H1 (cell line): ENCODE results near the gene MUC7. TPM values are rescaled to one million over a fixed set of nuclear protein-coding genes. Genes with fewer than 3 reads are reported as not detected.

Source experiments
- CTCF ChIA-PET: fragments of 300-600 bp; sonication (Branson Sonifier 250); formaldehyde crosslinking; loops from one replicate; lab custom pipeline; 2021; ENCODE audit not compliant: partially characterized antibody; lab: Charles Lee
- POLR2A ChIA-PET: fragments of 300-600 bp; sonication (Branson Sonifier 250); formaldehyde crosslinking; loops from one replicate; lab custom pipeline; 2021; ENCODE audit warnings: inconsistent platforms; ENCODE audit not compliant: partially characterized antibody; lab: Charles Lee
- DNase-seq, 2 experiments: peaks; one replicate each; pipeline versions ENCODE4 v3.0.0 to v3.0.0-alpha.2; 2010 to 2022; ENCODE audit warnings: low spot score in 2 of 2, low read depth in 1 of 2, mixed read lengths in 1 of 2
- FAIRE-seq: peaks from 2 replicates; lab custom pipeline; 2011; peaks lifted over from hg19 to GRCh38; lab: Jason Lieb, UNC
- H2AFZ ChIP-seq: 2 replicates; pipeline ENCODE4 v1.8.1; 2012; ENCODE audit warnings: low read length, inconsistent platforms
- H2AK5ac ChIP-seq: 2 replicates; pipeline ENCODE4 v1.6.1; 2013; ENCODE audit warnings: low read depth, low read length
- H2BK120ac ChIP-seq: replicated peaks from 2 replicates; pipeline ENCODE3; 2013; ENCODE audit warnings: low read depth, low read length, inconsistent platforms
- H2BK12ac ChIP-seq: 2 replicates; pipeline ENCODE4 v1.6.1; 2013; ENCODE audit warnings: low read depth, low read length
- H2BK15ac ChIP-seq: 2 replicates; pipeline ENCODE4 v1.6.1; 2013; ENCODE audit warnings: low read length
- H2BK20ac ChIP-seq: 2 replicates; pipeline ENCODE4 v1.6.1; 2013; ENCODE audit warnings: low read length
- H2BK5ac ChIP-seq: 2 replicates; pipeline ENCODE4 v1.6.1; 2013; ENCODE audit warnings: low read depth, low read length
- H3K14ac ChIP-seq: 2 replicates; pipeline ENCODE4 v1.6.1; 2013; ENCODE audit warnings: inconsistent platforms; ENCODE audit not compliant: insufficient read length
- H3K18ac ChIP-seq: 2 replicates; pipeline ENCODE4 v1.6.1; 2013; ENCODE audit warnings: low read length; ENCODE audit errors: extremely low read depth
- H3K23ac ChIP-seq: 2 replicates; pipeline ENCODE4 v1.6.1; 2013; ENCODE audit warnings: inconsistent platforms; ENCODE audit not compliant: insufficient read length
- H3K23me2 ChIP-seq: 2 replicates; pipeline ENCODE4 v1.6.1; 2013; ENCODE audit warnings: low read depth, low read length
- H3K27ac ChIP-seq: 2 replicates; pipeline ENCODE4 v1.6.1; 2011; ENCODE audit warnings: low read depth, low read length, inconsistent platforms
- H3K27me3 ChIP-seq, 4 experiments: replicated peaks in 1 of 4; 1 replicate in 1 of 4; 2 replicates in 3 of 4; pipeline versions ENCODE4 v1.6.1 to v1.8.1; 2011 to 2013; ENCODE audit warnings: low read length in 3 of 4, mild to moderate bottlenecking in 3 of 4, inconsistent platforms in 2 of 4, mixed read lengths in 2 of 4, moderate library complexity in 1 of 4; ENCODE audit not compliant: control insufficient read depth in 3 of 4, insufficient read depth in 3 of 4; ENCODE audit errors: extremely low read depth in 1 of 4
- H3K36me3 ChIP-seq, 4 experiments: 2 replicates each; pipeline versions ENCODE4 v1.6.1 to v1.8.1; 2011 to 2013; ENCODE audit warnings: mild to moderate bottlenecking in 4 of 4, low read length in 3 of 4, moderate library complexity in 2 of 4, control low read depth in 1 of 4, inconsistent platforms in 1 of 4; ENCODE audit not compliant: insufficient read depth in 4 of 4, control insufficient read depth in 2 of 4
- H3K4ac ChIP-seq: replicated peaks from 2 replicates; pipeline ENCODE3; 2013; ENCODE audit warnings: low read length, low read depth, mixed read lengths, inconsistent platforms; ENCODE audit not compliant: insufficient read length
- H3K4me1 ChIP-seq, 4 experiments: replicated peaks in 1 of 4; 1 replicate in 1 of 4; 2 replicates in 3 of 4; pipeline versions ENCODE4 v1.6.1 to v1.8.1; 2011 to 2013; ENCODE audit warnings: low read length in 3 of 4, inconsistent platforms in 2 of 4, mixed read lengths in 1 of 4; ENCODE audit not compliant: insufficient read depth in 4 of 4, control insufficient read depth in 3 of 4
- H3K4me2 ChIP-seq, 2 experiments: 2 replicates each; pipeline versions ENCODE4 v1.6.1 to v1.8.1; 2011 to 2013; ENCODE audit warnings: low read depth in 2 of 2, low read length in 2 of 2, control low read depth in 1 of 2, inconsistent platforms in 1 of 2, mild to moderate bottlenecking in 1 of 2; ENCODE audit not compliant: insufficient read depth in 1 of 2
- H3K4me3 ChIP-seq, 4 experiments: fragments of 200-600, 300-600 bp in 1 of 4; sonication (generic), shearing (Covaris generic), sonication (Bioruptor Twin) in 1 of 4; 2 replicates each; pipeline versions ENCODE4 v1.5.1 to v1.8.1; 2011 to 2016; ENCODE audit warnings: low read length in 4 of 4, low read depth in 3 of 4, control low read depth in 2 of 4, inconsistent platforms in 2 of 4, mild to moderate bottlenecking in 2 of 4, mixed read lengths in 1 of 4, moderate library complexity in 1 of 4; ENCODE audit not compliant: insufficient read depth in 2 of 4; ENCODE audit errors: extremely low read depth in 1 of 4
- H3K56ac ChIP-seq: replicated peaks from 2 replicates; pipeline ENCODE3; 2013; ENCODE audit warnings: low read depth, mild to moderate bottlenecking, mixed read lengths, low read length, inconsistent platforms; ENCODE audit not compliant: insufficient read length
- H3K79me1 ChIP-seq: 2 replicates; pipeline ENCODE4 v1.6.1; 2013; ENCODE audit warnings: low read depth, low read length, control low read depth
- H3K79me2 ChIP-seq, 2 experiments: 2 replicates each; pipeline versions ENCODE4 v1.6.1 to v1.8.1; 2012 to 2013; ENCODE audit warnings: low read length in 2 of 2, mild to moderate bottlenecking in 2 of 2, inconsistent platforms in 1 of 2; ENCODE audit not compliant: insufficient read depth in 2 of 2, control insufficient read depth in 1 of 2
- H3K9ac ChIP-seq, 4 experiments: replicated peaks in 1 of 4; 1 replicate in 1 of 4; 2 replicates in 3 of 4; pipeline versions ENCODE4 v1.6.1 to v1.8.1; 2011 to 2013; ENCODE audit warnings: low read depth in 3 of 4, low read length in 3 of 4, control low read depth in 2 of 4, mild to moderate bottlenecking in 2 of 4, moderate library complexity in 2 of 4, inconsistent platforms in 1 of 4; ENCODE audit errors: extremely low read depth in 1 of 4
- H3K9me3 ChIP-seq, 2 experiments: 2 replicates each; pipeline versions ENCODE4 v1.6.1 to v1.8.1; 2012 to 2013; ENCODE audit warnings: mild to moderate bottlenecking in 2 of 2, moderate library complexity in 2 of 2, control low read depth in 1 of 2, inconsistent platforms in 1 of 2, low read depth in 1 of 2, low read length in 1 of 2, mixed read lengths in 1 of 2; ENCODE audit not compliant: insufficient read depth in 2 of 2
- H4K20me1 ChIP-seq, 2 experiments: replicated peaks in 1 of 2; 2 replicates each; pipeline versions ENCODE3 to v1.8.1; 2011 to 2013; ENCODE audit warnings: inconsistent platforms in 2 of 2, low read length in 2 of 2, mild to moderate bottlenecking in 1 of 2; ENCODE audit not compliant: insufficient read depth in 2 of 2, control insufficient read depth in 1 of 2
- H4K5ac ChIP-seq: 2 replicates; pipeline ENCODE4 v1.6.1; 2013; ENCODE audit warnings: low read length, low read depth, mixed read lengths, inconsistent platforms; ENCODE audit not compliant: insufficient read length
- H4K8ac ChIP-seq: 2 replicates; pipeline ENCODE4 v1.8.0; 2013; ENCODE audit warnings: mild to moderate bottlenecking, moderate library complexity, low read length, inconsistent platforms; ENCODE audit not compliant: insufficient read depth; ENCODE audit errors: extremely low read depth
- H4K91ac ChIP-seq: replicated peaks from 2 replicates; pipeline ENCODE3; 2013; ENCODE audit warnings: low read length, mixed read lengths, inconsistent platforms; ENCODE audit not compliant: insufficient read length
- ATF3 ChIP-seq: IDR thresholded peaks from 2 replicates; pipeline ENCODE4 v1.6.1; 2011; ENCODE audit warnings: low read depth, mild to moderate bottlenecking, low read length; ENCODE audit not compliant: insufficient read depth
- CTCF ChIP-seq, 3 experiments: IDR thresholded peaks; 1 replicate in 2 of 3; 2 replicates in 1 of 3; pipeline versions ENCODE4 v1.5.1 to v1.6.1; 2011; ENCODE audit warnings: low read length in 3 of 3, mild to moderate bottlenecking in 3 of 3, inconsistent platforms in 2 of 3, low read depth in 1 of 3, moderate library complexity in 1 of 3; ENCODE audit not compliant: insufficient read depth in 1 of 3; ENCODE audit errors: control extremely low read depth in 1 of 3
- RAD21 ChIP-seq, 2 experiments: IDR thresholded peaks in 1 of 2; conservative IDR thresholded peaks in 1 of 2; 2 replicates each; pipeline ENCODE4 v1.6.1; 2011; ENCODE audit warnings: low read depth in 2 of 2, low read length in 2 of 2, improper control_type of control experiment in 1 of 2, inconsistent platforms in 1 of 2, mild to moderate bottlenecking in 1 of 2, moderate library complexity in 1 of 2
- WGBS, 2 experiments: shearing (Covaris generic) in 1 of 2; methylation state at CpG; one replicate each; pipeline versions ENCODE4 v1.1.6 to v1.1.7; 2013 to 2015; ENCODE audit warnings: low lambda C conversion rate in 2 of 2, mixed read lengths in 2 of 2, inconsistent platforms in 1 of 2, low coverage in 1 of 2, missing lambda C conversion rate in 1 of 2; ENCODE audit not compliant: insufficient replicate concordance in 2 of 2, insufficient coverage in 1 of 2, insufficient read length in 1 of 2; ENCODE audit errors: extremely low coverage in 1 of 2, missing lambda C conversion rate in 1 of 2; 5-methylcytosine and 5-hydroxymethylcytosine counted together
- polyA plus RNA-seq, 7 experiments: library from polyadenylated mRNA; depleted of rRNA in 3 of 7; stranded (reverse) in 5 of 7; unstranded in 2 of 7; fragments of >200 nt in 5 of 7; fragments of 200-250 nt in 2 of 7; gene quantifications; 1 replicate in 5 of 7; 2 replicates in 1 of 7; 4 replicates in 1 of 7; pipeline versions ENCODE4 v1.2.1 to v1.2.3, GENCODE V29; 2011 to 2013; ENCODE audit warnings: missing spikeins in 2 of 7, mixed read lengths in 2 of 7
- total RNA-seq: library from RNA; stranded (reverse); fragmentation: NEBNext Ultra II Directional; extraction: Animal tissue kit (Norgen Biotek cat#: 25700); gene quantifications from 2 replicates; pipeline ENCODE4 v1.2.1, GENCODE V29; 2021

MUC7 gene
- total and polyA plus RNA-seq, 2 of the 8 experiments (the other 6 are each of a cell fraction or from before 2014, with no cell fraction given), result not detected

- Histone ChIP-seq H3K79me1 (no peaks in the 10 kb centered on the region), H2BK120ac (no peak overlapping the region), H3K23ac (no peak overlapping the region), H3K27ac (no peak overlapping the region), H2BK12ac (no peak overlapping the region), H4K8ac (no peak overlapping the region), H3K27me3 (no peaks in the 10 kb centered on the region), H2BK20ac (no peak overlapping the region), H4K91ac (no peak overlapping the region), H3K9ac (no peak overlapping the region), H2AFZ (no peak overlapping the region), H3K4me3 (no peak overlapping the region), H3K18ac (no peak overlapping the region), H4K5ac (no peak overlapping the region), H3K23me2 (no peaks in the 10 kb centered on the region), H3K4me2 (no peak overlapping the region), H3K79me2 (no peaks in the 10 kb centered on the region), H3K14ac (no peak overlapping the region), H2AK5ac (no peak overlapping the region), H3K4me1 (no peaks in the 10 kb centered on the region), H2BK15ac (no peak overlapping the region), H3K9me3 (no peaks in the 10 kb centered on the region), H2BK5ac (no peak overlapping the region), H3K4ac (no peak overlapping the region), H3K36me3 (no peaks in the 10 kb centered on the region), H4K20me1 (no peaks in the 10 kb centered on the region), H3K56ac (no peak overlapping the region)
- ChIA-PET POLR2A (no interaction called here), CTCF (interaction anchor here (0.7 to 3.4 kb wide), 17 partner anchors 9 to 1543 kb away, joined by 3 to 21 read pairs (median 4); no protein-coding TSS in a partner anchor)
- FAIRE-seq, result peak; percentile 92
- 24% methylated on average over 7 of the region's 7 CpGs; no CpG with 5 or more reads in 1 of the 2 experiments for WGBS, 2 experiments
- peak; percentile 98 for TF ChIP-seq RAD21 (IDR thresholded peaks at IDR 0.05 in 1 of 2, conservative IDR thresholded peaks at IDR 0.05 in 1 of 2; ENCODE audit: low read depth in 2 of 2, low read length in 2 of 2)
- TF ChIP-seq ATF3, result no peak
- TF ChIP-seq CTCF (IDR thresholded peaks at IDR 0.05; ENCODE audit: control extremely low read depth in 1 of 3, insufficient read depth in 1 of 3, low read depth in 1 of 3, low read length in 3 of 3), result peak; percentile 84 to 97 (median 92)
- DNase-seq, result peak; percentile 19 to 81
Observed at GRCh38 chr4:70505151-70505748, 33.3 kb downstream of the MUC7 start.
